OCI-LY7 (cell line): ENCODE data around the gene ZNF14. TPM values are rescaled to one million over a fixed set of nuclear protein-coding genes. Genes with fewer than 3 reads are reported as not detected.

Source experiments
- BruUV-seq: library from RNA; stranded (reverse); fragments of 400-500 nt; replicated peaks from 2 replicates; lab custom pipeline; 2021; lab: Mats Ljungman, UMichigan
- CTCF ChIA-PET: fragments of 300-600 bp; sonication (Branson Sonifier 250); formaldehyde crosslinking; loops from one replicate; lab custom pipeline; 2022; ENCODE audit warnings: antibody characterized with exemption; ENCODE audit not compliant: unreplicated experiment; lab: Charles Lee
- POLR2A ChIA-PET: fragments of 300-600 bp; sonication (Branson Sonifier 250); formaldehyde crosslinking; loops from one replicate; lab custom pipeline; 2022; ENCODE audit warnings: antibody characterized with exemption; lab: Charles Lee
- DNase-seq: peaks from one replicate; pipeline ENCODE4 v3.0.0-alpha.2; 2015; ENCODE audit warnings: low spot score
- H2AFZ ChIP-seq: fragments of 200-600 bp; sonication (generic), shearing (Covaris generic); 2 replicates; pipeline ENCODE4 v1.6.1; 2014; ENCODE audit warnings: mild to moderate bottlenecking, antibody characterized with exemption, low read length, moderate library complexity
- H3K27ac ChIP-seq: fragments of 200-600 bp; sonication (generic); 2 replicates; pipeline ENCODE4 v1.5.1; 2014; ENCODE audit warnings: mixed run types, low read depth, mild to moderate bottlenecking, moderate library complexity, low read length, inconsistent platforms; ENCODE audit not compliant: poor library complexity, severe bottlenecking
- H3K36me3 ChIP-seq: fragments of 200-600 bp; sonication (generic); 2 replicates; pipeline ENCODE4 v1.6.1; 2014; ENCODE audit warnings: mild to moderate bottlenecking, antibody characterized with exemption, low read length, moderate library complexity, mixed read lengths; ENCODE audit not compliant: insufficient read depth
- H3K4me1 ChIP-seq: fragments of 200-600 bp; sonication (generic); 2 replicates; pipeline ENCODE4 v1.5.1; 2014; ENCODE audit warnings: mild to moderate bottlenecking, low read length; ENCODE audit not compliant: insufficient read depth, poor library complexity, severe bottlenecking
- H3K4me2 ChIP-seq: fragments of 200-600 bp; sonication (generic); 2 replicates; pipeline ENCODE4 v1.6.1; 2014; ENCODE audit warnings: mild to moderate bottlenecking, low read length
- H3K4me3 ChIP-seq: fragments of 200-600 bp; sonication (generic); 2 replicates; pipeline ENCODE4 v1.5.1; 2014; ENCODE audit warnings: mild to moderate bottlenecking, low read depth, low read length; ENCODE audit not compliant: poor library complexity, severe bottlenecking
- H3K79me2 ChIP-seq: fragments of 200-600 bp; sonication (generic); 2 replicates; pipeline ENCODE4 v1.6.1; 2016; ENCODE audit warnings: low read depth, mild to moderate bottlenecking, low read length, moderate library complexity, mixed read lengths; ENCODE audit not compliant: insufficient read depth
- H3K9me2 ChIP-seq: fragments of 200-600 bp; sonication (generic); 2 replicates; pipeline ENCODE4 v1.6.1; 2016; ENCODE audit warnings: mild to moderate bottlenecking, low read length, mixed read lengths; ENCODE audit not compliant: insufficient read depth
- H3K9me3 ChIP-seq: fragments of 200-600 bp; sonication (generic); 2 replicates; pipeline ENCODE4 v1.6.1; 2014; ENCODE audit warnings: mild to moderate bottlenecking, mixed run types, low read length, mixed read lengths
- H4K20me1 ChIP-seq: fragments of 200-600 bp; sonication (generic); 2 replicates; pipeline ENCODE4 v1.6.1; 2014; ENCODE audit warnings: mild to moderate bottlenecking, antibody characterized with exemption, low read length, moderate library complexity, mixed read lengths; ENCODE audit not compliant: insufficient read depth
- CTCF ChIP-seq: fragments of 200-600 bp; sonication (generic); conservative IDR thresholded peaks from 2 replicates; pipeline ENCODE4 v1.5.1; 2014; ENCODE audit warnings: mild to moderate bottlenecking, antibody characterized with exemption, low read length, moderate library complexity, mixed read lengths
- EZH2phosphoT487 ChIP-seq: fragments of 200-600 bp; sonication (generic); IDR thresholded peaks from 2 replicates; pipeline ENCODE4 v1.6.1; 2018; ENCODE audit warnings: low read depth, borderline replicate concordance, mild to moderate bottlenecking, mixed run types, antibody characterized with exemption, low read length, moderate library complexity, mixed read lengths
- intact Hi-C: fragments of 100-400 bp; cut with micrococcal nuclease; formaldehyde crosslinking; loops from one replicate; pipeline ENCODE4 v1.10.0; 2022; ENCODE audit not compliant: unreplicated experiment
- total RNA-seq, 2 experiments: library from RNA; depleted of rRNA in 1 of 2; stranded (reverse); fragments of >200 nt in 1 of 2; shearing (Covaris generic) in 1 of 2; gene quantifications; 2 replicates each; pipeline ENCODE4 v1.2.3, GENCODE V29; 2014 to 2022

Gene ZNF14
- total RNA-seq, 2 experiments from 2014 or later = 4.5 to 7.0 TPM

- POLR2A ChIA-PET = no interaction called here
- no peak for TF ChIP-seq CTCF
- no peak for TF ChIP-seq EZH2phosphoT487
These were observed 35.3 kb downstream of the ZNF14 start for GRCh38 chr19:19697589-19697988.

GRCh38 chr19:19696386-19696785 is 36.5 kb downstream of the ZNF14 start:
- POLR2A ChIA-PET = no interaction called here

More at GRCh38 chr19:19697589-19697988, 35.3 kb downstream of the ZNF14 start:
- BruUV-seq = no TSS peak
- no peak for DNase-seq
- no peak overlapping the region for H2AFZ ChIP-seq
- no peaks in the 10 kb centered on the region for H3K79me2 ChIP-seq
- H3K9me3 ChIP-seq = no peaks in the 10 kb centered on the region
- no peaks in the 10 kb centered on the region for H3K36me3 ChIP-seq
- CTCF ChIA-PET = no interaction called here
- no peak overlapping the region for H3K27ac ChIP-seq
- no peaks in the 10 kb centered on the region for H4K20me1 ChIP-seq
- H3K9me2 ChIP-seq = no peaks in the 10 kb centered on the region
- no peak overlapping the region for H3K4me2 ChIP-seq
- no peak overlapping the region for H3K4me3 ChIP-seq
- no peaks in the 10 kb centered on the region for H3K4me1 ChIP-seq
- intact Hi-C loops = no loop called here

More at GRCh38 chr19:19696386-19696785, 36.5 kb downstream of the ZNF14 start:
- BruUV-seq = no TSS peak
- H4K20me1 ChIP-seq = no peaks in the 10 kb centered on the region
- H3K27ac ChIP-seq = no peak overlapping the region
- no peaks in the 10 kb centered on the region for H3K4me1 ChIP-seq
- no peaks in the 10 kb centered on the region for H3K36me3 ChIP-seq
- H3K4me2 ChIP-seq = no peak overlapping the region
- H3K79me2 ChIP-seq = no peaks in the 10 kb centered on the region
- no peaks in the 10 kb centered on the region for H3K9me2 ChIP-seq
- H3K9me3 ChIP-seq = no peaks in the 10 kb centered on the region
- H2AFZ ChIP-seq = no peak overlapping the region
- H3K4me3 ChIP-seq = no peak overlapping the region
- no peak for TF ChIP-seq EZH2phosphoT487
- no peak for TF ChIP-seq CTCF
- no peak for DNase-seq
- CTCF ChIA-PET = no interaction called here
- intact Hi-C loops = no loop called here
